GM21786 (cell line): ENCODE data around the gene ZNF618.

Experiments used
- ATAC-seq: cut with Tn5 transposase; IDR thresholded peaks from one replicate; pipeline ENCODE4 v1.9.1; 2021; ENCODE audit not compliant: unreplicated experiment

Gene ZNF618

GRCh38 chr9:113885183-113886025, 9.3 kb downstream of the ZNF618 start:
- no peak for ATAC-seq

- ATAC-seq: no peak
Observed at GRCh38 chr9:113886026-113886369, 9.9 kb downstream of the ZNF618 start.

- no peak for ATAC-seq
Observed at GRCh38 chr9:113886466-113886865, 10.4 kb downstream of the ZNF618 start.

- ATAC-seq: no peak
Observed at GRCh38 chr9:113886933-113887332, 10.8 kb downstream of the ZNF618 start.

- no peak for ATAC-seq
Observed at GRCh38 chr9:113887436-113887835, 11.3 kb downstream of the ZNF618 start.

DNA sequence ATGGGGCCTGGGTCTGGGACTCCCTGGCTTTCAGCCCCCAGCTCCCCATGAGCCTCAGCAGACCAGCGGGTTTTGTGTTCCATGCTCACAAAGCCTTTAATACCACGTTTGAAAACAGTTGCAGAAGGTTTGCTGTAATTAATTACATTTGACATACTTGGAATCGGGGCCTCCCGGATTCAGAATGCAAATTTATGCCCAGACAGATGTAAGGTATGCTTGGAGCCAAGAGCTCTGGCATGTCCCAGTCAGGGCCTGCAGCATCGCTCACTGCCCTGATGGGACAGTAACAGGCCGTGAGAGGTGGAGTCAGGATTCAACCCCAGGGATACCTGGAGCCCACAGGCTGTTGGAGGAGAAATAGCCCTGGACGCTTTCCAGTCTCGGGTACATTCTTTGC, 12.2 kb downstream of the ZNF618 start:
- no peak for ATAC-seq

- ATAC-seq: no peak
Observed at GRCh38 chr9:113888976-113889375, 12.9 kb downstream of the ZNF618 start.

GRCh38 chr9:113890704-113891103, 14.6 kb downstream of the ZNF618 start:
- no peak for ATAC-seq

- ATAC-seq: no peak
Observed at GRCh38 chr9:113892861-113893491, 16.9 kb downstream of the ZNF618 start.

- ATAC-seq: no peak
Observed at GRCh38 chr9:113894166-113894565, 18.1 kb downstream of the ZNF618 start.

GRCh38 chr9:113895526-113895925, 19.4 kb downstream of the ZNF618 start:
- ATAC-seq: no peak

- no peak for ATAC-seq
Observed at GRCh38 chr9:113896713-113897112, 20.6 kb downstream of the ZNF618 start.

- no peak for ATAC-seq
Observed at GRCh38 chr9:113898151-113898550, 22.0 kb downstream of the ZNF618 start.

DNA sequence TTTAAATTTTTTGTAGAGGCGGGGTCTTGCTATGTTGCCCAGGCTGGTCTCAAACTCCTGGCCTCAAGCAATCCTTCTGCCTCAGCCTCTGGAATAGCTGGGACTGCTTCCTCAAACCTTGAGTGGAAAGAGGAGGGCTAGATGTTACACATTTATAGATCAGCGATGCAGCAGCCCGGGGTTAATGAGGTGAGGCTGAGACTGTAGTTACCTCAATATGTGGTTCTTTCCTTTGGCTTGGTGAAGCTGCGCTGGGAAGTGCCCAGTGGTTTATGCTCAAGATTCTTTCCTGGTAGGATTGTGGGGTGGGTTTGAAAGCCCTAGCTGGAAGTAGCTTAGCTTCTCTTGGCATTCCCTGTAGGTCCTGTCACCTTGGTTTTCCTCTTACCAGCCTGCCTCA, 22.5 kb downstream of the ZNF618 start:
- no peak for ATAC-seq

DNA sequence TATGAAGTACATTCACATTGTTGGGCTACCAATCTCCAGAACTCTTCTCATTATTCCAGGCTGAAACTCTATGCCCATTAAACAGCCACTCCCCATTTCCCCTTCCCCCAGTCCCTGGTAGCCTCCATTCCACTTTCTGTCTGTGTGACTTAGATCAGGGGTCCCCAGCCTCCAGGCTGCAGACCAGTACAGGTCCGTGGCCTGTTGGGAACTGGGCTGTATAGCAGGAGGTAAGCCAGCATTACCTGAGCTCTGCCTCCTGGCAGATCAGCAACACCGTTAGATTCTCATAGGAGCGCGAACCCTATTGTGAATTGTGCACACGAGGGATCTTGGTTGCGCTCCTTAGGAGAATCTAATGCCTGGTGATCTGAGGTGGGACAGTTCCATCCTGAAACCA, 23.1 kb downstream of the ZNF618 start:
- ATAC-seq: no peak

GRCh38 chr9:113901221-113901688, 25.1 kb downstream of the ZNF618 start:
- no peak for ATAC-seq

- no peak for ATAC-seq
Observed at GRCh38 chr9:113903514-113904077, 27.5 kb downstream of the ZNF618 start.

GRCh38 chr9:113906411-113907110, 30.5 kb downstream of the ZNF618 start:
- no peak for ATAC-seq

DNA sequence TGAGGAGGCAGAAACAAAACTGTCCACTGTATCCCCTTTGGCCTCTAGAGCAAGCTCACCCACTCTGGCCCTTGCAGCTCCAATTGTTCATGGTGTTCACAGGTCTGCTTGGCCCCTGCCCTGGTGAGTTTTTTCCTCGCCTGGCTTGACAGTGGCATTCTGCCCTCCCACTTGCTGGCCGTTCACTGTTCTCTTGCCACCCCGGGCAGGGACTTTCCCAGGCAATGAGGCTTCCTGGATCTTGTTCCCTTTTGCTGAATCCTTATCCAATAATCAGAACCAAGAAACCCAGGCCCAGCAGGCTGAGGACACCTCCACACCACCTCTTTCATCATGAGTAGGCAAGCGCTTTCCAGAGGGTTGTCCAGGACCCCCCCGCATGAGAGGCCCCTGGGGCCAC, 31.2 kb downstream of the ZNF618 start:
- no peak for ATAC-seq

GRCh38 chr9:113909421-113909820, 33.3 kb downstream of the ZNF618 start:
- ATAC-seq: no peak

- ATAC-seq: no peak
Observed at GRCh38 chr9:113910036-113910639, 34.0 kb downstream of the ZNF618 start.
